NCI-H2107 (cell line): Measurements from ENCODE around the gene GDA.
"Not testable (repeated sequence)": the region's sequence is repeated elsewhere in the genome, so short reads cannot be mapped to it uniquely, and the experiment has no call there.

ENCODE experiments used
- DNase-seq: peaks from one replicate; lab custom pipeline; 2025; lab: John Stamatoyannopoulos, UW

GDA gene

GRCh38 chr9:72278959-72279358 is 129.7 kb downstream of the GDA start:
- DNase-seq, result no peak

DNA sequence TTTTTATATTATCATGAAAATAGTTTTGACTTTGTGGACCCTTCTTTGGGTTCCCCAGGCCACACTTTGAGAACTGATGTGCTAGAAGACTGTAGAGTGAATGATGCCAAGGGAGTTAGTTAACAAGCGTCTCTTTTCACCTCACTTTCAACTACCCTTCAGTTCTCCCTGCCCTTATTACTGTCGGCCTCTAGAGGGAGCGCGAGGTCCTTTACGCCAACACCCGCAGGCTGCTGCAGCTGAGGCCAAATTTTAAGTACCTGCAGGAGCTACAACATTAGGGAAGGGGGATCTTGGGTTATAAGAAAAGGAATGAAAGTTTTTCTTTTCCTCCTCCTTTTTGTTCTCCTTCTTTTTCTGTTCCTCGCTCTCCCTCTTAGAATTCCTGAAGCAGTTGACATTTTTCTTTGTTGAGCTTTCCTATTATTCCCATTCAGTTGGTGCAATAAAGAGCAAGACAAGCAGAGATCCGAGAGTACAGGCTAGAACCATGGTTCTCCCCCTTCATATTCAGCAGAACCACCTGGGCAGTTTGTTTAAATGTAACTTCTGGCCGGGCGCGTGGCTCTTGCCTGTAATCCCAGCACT is 131.8 kb downstream of the GDA start:
- peak; percentile 20 for DNase-seq

DNA sequence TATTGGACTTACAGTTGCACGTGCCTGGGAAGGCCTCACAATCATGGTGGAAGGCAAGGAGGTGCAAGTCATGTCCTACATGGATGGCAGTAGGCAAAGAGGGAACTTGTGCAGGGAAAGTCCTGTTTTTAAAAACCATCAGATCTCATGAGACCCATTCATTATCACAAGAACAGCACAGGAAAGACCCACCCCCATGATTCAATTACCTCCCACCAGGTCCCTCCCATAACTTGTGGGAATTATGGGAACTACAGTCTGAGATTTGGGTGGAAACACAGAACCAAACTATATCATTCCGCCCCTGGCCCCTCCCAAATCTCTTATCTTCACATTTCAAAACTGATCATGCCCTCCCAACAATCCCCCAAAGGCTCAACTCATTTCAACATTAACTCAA is 140.2 kb downstream of the GDA start:
- no peak for DNase-seq

DNA sequence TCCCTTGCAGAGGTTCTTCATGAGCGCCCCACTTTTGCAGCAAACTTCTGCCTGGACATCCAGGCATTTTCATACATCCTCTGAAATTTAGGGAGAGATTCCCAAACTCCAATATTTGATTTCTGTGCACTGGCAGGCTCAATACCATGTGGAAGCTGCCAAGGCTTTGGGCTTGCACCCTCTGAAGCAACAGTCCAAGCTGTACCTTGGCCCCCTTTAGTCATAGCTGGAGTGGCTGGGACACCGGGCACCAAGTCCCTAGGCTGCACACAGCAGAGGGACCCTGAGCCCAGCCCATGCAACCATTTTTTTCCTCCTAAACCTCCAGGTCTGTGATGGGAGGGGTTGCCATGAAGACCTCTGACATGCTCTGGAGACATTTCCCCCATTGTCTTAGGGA is 141.1 kb downstream of the GDA start:
- DNase-seq, result no peak

DNA sequence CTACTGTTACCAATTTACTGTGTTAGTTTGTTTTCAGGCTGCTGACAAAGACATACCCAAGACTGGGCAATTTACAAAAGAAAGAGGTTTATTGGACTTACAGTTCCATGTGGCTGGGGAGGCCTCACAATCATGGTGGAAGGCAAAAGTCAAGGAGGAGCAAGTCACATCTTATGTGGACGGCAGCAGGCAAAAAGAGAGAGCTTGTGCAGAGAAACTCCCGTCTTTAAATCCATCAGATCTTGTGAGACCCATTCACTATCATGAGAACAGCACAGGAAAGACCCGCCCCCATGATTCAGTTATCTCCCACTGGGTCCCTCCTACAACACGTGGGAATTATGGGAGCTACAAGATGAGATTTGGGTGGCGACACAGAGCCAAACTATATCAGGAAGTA is 142.3 kb downstream of the GDA start:
- not testable (repeated sequence) for DNase-seq

DNA sequence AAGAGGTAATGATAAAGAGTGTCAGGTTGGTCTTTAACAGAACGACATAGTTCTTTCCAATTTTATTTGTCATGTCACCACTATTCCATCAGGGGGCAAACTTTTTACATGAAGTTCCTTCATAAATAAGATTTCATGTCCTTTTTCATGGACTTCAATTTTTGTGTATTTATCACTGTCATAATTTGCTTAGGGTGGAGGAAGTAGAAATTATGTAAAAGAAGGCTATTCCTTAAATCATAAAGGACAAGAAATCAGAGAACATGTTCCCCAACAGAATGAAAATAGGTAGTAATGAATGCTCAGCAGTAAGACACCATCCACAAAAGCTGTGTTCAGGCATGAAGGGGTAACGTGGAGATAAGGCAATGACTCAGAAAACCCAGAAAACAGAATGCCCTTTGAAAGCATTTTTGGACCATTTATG is 143.0 kb downstream of the GDA start:
- DNase-seq, result no peak

DNA sequence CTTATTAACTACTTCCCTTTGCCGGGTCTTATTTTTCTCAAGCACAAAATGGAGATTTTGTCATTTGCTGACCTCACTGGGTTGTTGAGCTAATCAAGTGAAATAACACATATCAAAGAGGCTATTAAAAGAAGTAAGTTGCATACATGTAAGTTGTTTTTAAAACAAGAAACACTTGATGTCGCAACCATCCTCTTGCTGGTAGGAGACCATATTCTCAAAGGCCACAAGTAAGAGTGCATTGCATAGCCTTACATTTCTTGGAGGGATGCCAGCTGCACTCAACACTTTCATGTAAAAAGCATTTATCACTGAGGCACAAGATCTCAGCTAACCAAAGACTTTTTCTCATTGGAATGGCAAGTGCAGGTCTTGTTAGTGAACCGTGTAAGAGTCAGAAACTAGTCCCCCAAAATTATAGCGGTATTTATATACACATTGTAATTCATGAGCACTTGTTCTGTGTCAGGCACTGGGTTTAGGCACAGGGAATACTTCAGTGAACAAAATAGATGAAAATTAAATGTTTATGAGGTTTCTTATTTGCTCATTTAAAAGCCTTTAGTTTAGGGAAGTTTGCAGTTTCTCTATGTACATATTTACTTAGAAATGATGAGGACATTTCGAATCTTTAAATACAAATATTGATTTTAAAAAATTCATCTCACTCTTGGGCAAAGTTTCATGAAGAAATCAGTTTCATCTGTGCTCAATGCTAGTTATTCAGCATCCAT is 143.8 kb downstream of the GDA start:
- no peak for DNase-seq

GRCh38 chr9:72294936-72295335 is 145.7 kb downstream of the GDA start:
- DNase-seq, result no peak

DNA sequence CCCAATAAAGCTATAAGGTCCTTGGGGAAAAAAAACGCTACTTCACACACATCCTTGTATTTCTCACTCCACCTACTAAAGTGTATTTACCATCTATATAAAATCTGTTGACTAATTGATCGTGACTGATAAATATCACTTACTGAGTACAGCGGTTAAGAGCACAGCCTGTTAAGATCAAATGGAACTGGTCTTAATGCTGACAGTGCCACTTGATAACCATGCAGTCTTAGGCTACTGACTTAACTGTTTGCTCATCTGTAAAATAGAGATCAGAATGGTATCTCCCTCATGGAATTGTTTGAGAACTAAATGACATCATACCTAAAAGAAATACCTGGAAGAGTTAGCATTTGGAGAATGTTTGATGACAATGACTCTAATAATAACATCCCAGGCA is 148.3 kb downstream of the GDA start:
- no peak for DNase-seq

- DNase-seq, result no peak
These were observed 149.9 kb downstream of the GDA start for GRCh38 chr9:72299017-72299603.

- no peak for DNase-seq
These were observed 151.6 kb downstream of the GDA start for GRCh38 chr9:72300873-72301272.
